ENCODE results near the gene MED26.

- TF ChIP-seq CTCF (IDR thresholded peaks at IDR 0.05; ENCODE audit: low read length) = no peak
- no peak for TF ChIP-seq EZH2 (optimal IDR thresholded peaks at IDR 0.05; ENCODE audit: low read depth, low read length)
Observed at GRCh38 chr19:16535381-16535780, 92.6 kb downstream of the MED26 start.
